GM12801 (cell line): ENCODE measurements around the gene AMFR.

Source experiments
- TF ChIP-seq, protein P1 (sequence below): IDR thresholded peaks from one replicate; pipeline ENCODE4 v1.5.1; 2011; ENCODE audit warnings: control low read depth; ENCODE audit not compliant: insufficient read length; ENCODE audit errors: extremely low read depth

The AMFR gene

DNA sequence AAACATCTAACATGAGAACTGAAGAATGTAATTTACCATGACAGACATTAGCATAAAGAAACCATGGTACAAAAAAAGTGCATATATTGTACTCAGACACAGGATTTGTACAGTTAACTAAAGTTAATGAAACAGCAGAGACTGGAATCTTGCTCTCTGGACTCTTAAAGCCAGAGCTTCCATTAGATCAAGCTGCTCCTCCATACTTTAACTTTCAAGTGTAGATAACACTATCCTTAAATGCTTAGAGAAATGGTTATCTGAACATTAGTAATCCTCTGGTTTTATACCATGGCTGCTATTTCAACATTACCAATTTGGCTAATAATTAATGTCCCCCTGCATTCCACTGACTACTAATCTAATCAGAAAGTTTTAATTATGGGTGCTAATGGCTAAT is 22.7 kb upstream of the AMFR start:
- TF ChIP-seq, protein P1, sequence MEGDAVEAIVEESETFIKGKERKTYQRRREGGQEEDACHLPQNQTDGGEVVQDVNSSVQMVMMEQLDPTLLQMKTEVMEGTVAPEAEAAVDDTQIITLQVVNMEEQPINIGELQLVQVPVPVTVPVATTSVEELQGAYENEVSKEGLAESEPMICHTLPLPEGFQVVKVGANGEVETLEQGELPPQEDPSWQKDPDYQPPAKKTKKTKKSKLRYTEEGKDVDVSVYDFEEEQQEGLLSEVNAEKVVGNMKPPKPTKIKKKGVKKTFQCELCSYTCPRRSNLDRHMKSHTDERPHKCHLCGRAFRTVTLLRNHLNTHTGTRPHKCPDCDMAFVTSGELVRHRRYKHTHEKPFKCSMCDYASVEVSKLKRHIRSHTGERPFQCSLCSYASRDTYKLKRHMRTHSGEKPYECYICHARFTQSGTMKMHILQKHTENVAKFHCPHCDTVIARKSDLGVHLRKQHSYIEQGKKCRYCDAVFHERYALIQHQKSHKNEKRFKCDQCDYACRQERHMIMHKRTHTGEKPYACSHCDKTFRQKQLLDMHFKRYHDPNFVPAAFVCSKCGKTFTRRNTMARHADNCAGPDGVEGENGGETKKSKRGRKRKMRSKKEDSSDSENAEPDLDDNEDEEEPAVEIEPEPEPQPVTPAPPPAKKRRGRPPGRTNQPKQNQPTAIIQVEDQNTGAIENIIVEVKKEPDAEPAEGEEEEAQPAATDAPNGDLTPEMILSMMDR: no peak

DNA sequence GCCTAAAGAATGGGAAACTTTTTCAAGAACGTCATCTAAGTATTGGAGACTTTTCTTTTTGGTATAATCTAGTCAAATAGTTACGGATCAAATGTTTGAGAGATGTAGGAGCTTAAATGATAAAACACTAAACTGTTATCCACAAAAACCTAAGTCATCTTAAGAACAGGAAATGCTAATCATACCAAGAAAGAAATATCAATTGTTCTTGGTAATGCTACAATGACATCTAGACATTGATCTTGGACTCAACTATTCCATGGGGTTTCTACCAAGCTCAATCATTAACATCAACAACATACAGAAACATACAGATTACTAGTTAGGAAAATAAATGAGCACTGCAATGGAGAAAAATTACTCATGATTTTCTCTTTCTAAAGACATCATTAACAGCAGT is 21.9 kb upstream of the AMFR start:
- TF ChIP-seq, protein P1: no peak

DNA sequence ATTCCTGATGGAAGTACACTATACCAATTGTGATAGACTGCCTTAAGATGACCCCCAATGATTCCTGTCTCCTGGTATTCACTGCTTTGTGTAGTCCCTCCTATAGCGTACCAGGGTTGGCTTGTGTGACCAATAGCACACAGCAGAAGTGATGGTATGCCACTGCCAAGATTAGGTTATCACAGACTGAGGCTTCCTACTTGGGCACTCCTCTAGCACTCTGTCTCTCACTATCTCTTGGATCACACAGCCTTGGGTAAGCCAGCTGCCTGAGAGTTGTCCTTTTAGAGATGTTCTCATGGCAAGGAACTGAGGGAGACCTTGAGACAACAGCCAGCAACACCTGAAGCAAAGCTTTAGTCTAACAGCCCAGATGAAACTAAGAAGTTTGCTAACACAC is 12.7 kb upstream of the AMFR start:
- TF ChIP-seq, protein P1: no peak

DNA sequence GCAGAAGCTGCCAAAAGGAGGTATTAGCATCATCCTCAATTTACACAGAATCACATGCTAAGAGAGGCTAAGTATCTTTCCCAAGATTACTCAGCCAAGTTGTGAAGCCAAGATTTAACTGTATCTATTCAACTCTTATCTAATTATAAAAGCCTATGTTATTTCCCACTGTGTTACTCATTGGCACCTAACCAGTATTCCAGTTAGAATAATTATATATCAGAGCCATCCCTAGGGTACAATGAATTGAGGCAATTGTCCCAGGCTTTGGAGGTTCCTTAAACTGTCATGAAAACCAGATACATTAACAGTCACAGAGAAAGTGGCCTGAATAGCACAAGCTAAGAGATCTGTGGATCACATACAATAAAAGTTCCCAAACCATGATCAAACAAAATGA is 10.9 kb upstream of the AMFR start:
- TF ChIP-seq, protein P1: no peak

DNA sequence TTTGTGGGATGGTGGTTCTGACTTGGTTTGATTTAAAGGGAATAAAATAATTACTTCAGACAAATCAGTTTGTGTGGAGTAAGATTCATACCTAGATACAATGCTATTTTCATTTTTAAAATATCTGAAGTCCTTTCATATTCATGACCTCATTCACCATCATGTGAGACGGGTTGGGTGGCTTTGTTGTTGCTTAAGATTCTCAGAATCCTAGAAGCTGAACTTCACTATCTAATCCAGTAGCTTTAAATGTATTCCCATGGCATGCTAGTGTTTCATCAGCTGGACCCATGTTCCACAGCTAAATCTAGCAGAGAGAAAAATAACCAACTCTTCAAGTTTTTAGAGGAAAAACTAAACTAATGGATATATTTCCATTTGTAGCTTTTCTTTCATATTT is 2.7 kb upstream of the AMFR start:
- TF ChIP-seq, protein P1: no peak

DNA sequence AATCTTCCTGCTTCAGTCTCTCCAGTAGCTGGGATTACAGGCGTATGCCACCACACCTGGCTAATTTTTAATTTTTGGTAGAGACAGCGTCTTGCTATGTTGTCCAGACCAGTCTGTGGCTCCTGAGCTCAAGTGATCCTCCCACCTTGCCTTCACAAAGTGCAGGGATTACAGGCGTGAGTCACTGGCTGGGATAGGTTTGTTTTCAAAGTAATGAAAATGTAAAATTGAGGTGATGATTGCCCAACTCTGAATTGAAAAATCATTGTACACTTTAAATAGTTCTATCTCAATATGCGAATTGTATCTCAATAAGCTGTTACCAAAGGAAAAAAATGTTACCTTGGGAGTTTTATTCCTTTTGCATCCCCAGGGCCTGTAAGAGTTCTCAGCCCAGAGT is 1.2 kb upstream of the AMFR start:
- TF ChIP-seq, protein P1: no peak

DNA sequence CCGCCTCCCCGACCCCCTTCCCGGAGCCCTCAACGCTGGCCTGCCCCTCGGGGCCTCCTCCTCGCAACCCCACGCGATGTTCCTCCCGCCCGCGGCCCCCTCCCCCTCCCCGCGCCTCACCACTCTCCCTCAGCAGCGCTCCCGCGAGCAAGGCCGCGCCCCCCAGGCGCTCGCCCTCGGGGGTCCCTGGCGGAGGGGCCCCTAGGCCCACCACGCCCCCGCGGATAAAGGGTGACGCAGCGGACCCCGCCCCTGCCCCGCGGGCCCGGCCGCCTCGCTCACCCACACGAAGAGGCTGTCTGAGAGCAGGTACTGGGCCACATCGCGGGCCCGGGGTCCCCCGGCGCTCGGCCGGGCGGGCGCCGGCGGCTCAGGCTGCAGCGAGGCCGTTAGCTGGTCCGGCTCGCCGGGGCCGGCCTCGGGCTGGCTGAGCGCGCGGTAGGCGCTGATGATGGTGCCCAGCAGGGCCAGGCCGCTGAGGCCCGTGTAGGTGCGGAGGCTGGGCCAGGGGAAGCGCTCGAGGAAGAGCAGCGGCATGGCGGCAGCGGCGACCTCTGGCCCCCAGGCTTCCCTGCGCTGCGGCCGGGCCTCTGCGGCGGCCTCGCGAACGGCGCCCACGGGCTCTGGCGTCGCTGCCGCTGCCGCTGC is 430 bp downstream of the AMFR start:
- TF ChIP-seq, protein P1: no peak
